Activated B cell treated with CpG ODN at 0.5 μM for 24 hours (primary cell): ENCODE data around the gene ITGA1. TPM values are rescaled to one million over a fixed set of nuclear protein-coding genes. Genes with fewer than 3 reads are reported as not detected.

Experiments
- ATAC-seq: fragments of 200-7000 bp; cut with Tn5 transposase; one replicate; pipeline ENCODE4 v1.10.0; 2021; ENCODE audit warnings: low read depth, mild to moderate bottlenecking, moderate library complexity
- CTCF ChIA-PET: fragments of 350-600 bp; sonication (Branson Sonifier 250); formaldehyde crosslinking; loops from one replicate; lab custom pipeline; 2021; ENCODE audit warnings: antibody characterized with exemption; lab: Charles Lee
- POLR2A ChIA-PET: fragments of 350-600 bp; sonication (Branson Sonifier 250); formaldehyde crosslinking; loops from one replicate; lab custom pipeline; 2021; ENCODE audit warnings: antibody characterized with exemption; lab: Charles Lee
- DNase-seq: peaks from one replicate; pipeline ENCODE4 v3.0.0; 2022
- H3K27ac Mint-ChIP-seq: one replicate; pipeline ENCODE4 v1.8.0; 2020; ENCODE audit warnings: mixed read lengths
- H3K27me3 Mint-ChIP-seq: one replicate; pipeline ENCODE4 v1.8.0; 2021; ENCODE audit warnings: mixed read lengths
- H3K36me3 Mint-ChIP-seq: one replicate; pipeline ENCODE4 v1.8.0; 2021; ENCODE audit warnings: low read depth, mixed read lengths
- H3K4me1 Mint-ChIP-seq: one replicate; pipeline ENCODE4 v1.8.0; 2021; ENCODE audit warnings: mixed read lengths
- H3K4me3 Mint-ChIP-seq: one replicate; pipeline ENCODE4 v1.8.0; 2020; ENCODE audit warnings: mild to moderate bottlenecking, mixed read lengths
- H3K9me3 Mint-ChIP-seq: one replicate; pipeline ENCODE4 v1.8.0; 2020; ENCODE audit warnings: mixed read lengths
- CTCF ChIP-seq: fragments of 200-600 bp; IDR thresholded peaks from one replicate; pipeline ENCODE4 v1.8.0; 2022; ENCODE audit warnings: antibody characterized with exemption, mild to moderate bottlenecking
- intact Hi-C: fragments of 100-400 bp; cut with micrococcal nuclease; formaldehyde crosslinking; loops from one replicate; pipeline ENCODE4 v1.15.1; 2024
- total RNA-seq: library from RNA; stranded (reverse); gene quantifications from 2 replicates; pipeline ENCODE4 v1.2.3, GENCODE V29; 2022

ITGA1 gene
- total RNA-seq, 1 donor from 2014 or later = 34.0 TPM

GRCh38 chr5:52909192-52909591 is 121.5 kb downstream of the ITGA1 start:
- peaks cover 3% of the 10 kb centered on the region for H3K27me3 Mint-ChIP-seq
- ChIA-PET CTCF (no interaction called here), POLR2A (no interaction called here)
- H3K9me3 Mint-ChIP-seq = no peaks in the 10 kb centered on the region
- no peak for DNase-seq
- no peaks in the 10 kb centered on the region for H3K4me1 Mint-ChIP-seq
- H3K36me3 Mint-ChIP-seq = no peaks in the 10 kb centered on the region
- intact Hi-C loops = no loop called here
- no peak overlapping the region for H3K4me3 Mint-ChIP-seq
- no peak for ATAC-seq
- H3K27ac Mint-ChIP-seq = no peak overlapping the region
- TF ChIP-seq CTCF = no peak

DNA sequence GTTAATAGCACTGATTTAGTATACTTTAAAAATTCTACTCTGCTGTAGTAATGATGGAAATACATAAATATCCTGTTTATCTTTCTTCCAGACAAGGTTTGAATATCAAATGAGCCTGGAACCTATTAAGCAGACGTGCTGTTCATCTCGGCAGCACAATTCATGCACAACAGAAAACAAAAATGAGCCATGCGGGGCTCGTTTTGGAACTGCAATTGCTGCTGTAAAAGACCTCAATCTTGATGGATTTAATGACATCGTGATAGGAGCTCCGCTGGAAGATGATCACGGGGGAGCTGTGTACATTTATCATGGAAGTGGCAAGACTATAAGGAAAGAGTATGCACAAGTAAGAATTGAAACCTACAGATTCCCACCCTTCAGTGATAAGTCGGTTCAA is 122.4 kb downstream of the ITGA1 start:
- Mint-ChIP-seq H3K27me3 (peaks cover 3% of the 10 kb centered on the region), H3K36me3 (no peaks in the 10 kb centered on the region), H3K4me1 (no peaks in the 10 kb centered on the region), H3K4me3 (no peak overlapping the region), H3K9me3 (no peaks in the 10 kb centered on the region), H3K27ac (no peak overlapping the region)
- ChIA-PET CTCF (no interaction called here), POLR2A (no interaction called here)
- DNase-seq (no peak), ATAC-seq (no peak)
- intact Hi-C loops = loop anchor here (10.0 kb wide), 2 partner anchors 255 to 1305 kb away; no protein-coding TSS in a partner anchor
- no peak for TF ChIP-seq CTCF

DNA sequence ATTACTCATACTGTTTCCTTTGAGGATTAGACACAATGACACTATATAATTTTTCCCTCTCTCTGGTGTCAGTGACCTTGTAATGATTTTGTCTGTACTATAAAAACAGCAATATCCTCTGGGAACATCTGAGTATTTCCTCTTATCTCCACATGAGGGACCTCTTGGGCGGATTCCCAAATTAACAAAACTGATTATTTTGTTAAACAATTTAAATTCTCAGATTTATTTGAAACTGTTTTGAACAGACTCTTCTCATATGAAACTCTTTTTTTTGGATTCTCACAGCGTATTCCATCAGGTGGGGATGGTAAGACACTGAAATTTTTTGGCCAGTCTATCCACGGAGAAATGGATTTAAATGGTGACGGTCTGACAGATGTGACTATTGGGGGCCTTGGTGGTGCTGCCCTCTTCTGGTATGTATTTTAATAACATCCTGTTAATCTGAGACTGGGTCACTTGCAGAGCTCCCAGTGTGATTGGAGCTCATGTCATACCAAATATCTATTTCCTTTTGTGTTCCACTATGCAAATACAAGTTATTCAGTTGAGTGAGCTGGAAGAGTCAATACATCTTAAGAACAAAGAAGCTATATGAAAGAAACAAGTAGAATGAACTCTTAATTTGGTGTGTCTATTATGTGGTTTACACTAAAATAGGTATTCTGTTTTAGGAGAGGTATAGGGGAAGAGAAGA is 127.6 kb downstream of the ITGA1 start:
- intact Hi-C loops = loop anchor here (1.0 to 10.0 kb wide), 5 partner anchors 128 to 1299 kb away; partner anchors contain the start of genes ITGA1 and PELO
- Mint-ChIP-seq H3K36me3 (no peaks in the 10 kb centered on the region), H3K4me3 (no peak overlapping the region), H3K27ac (no peak overlapping the region), H3K9me3 (no peaks in the 10 kb centered on the region), H3K27me3 (peaks cover 2% of the 10 kb centered on the region), H3K4me1 (peaks cover 5% of the 10 kb centered on the region)
- ChIA-PET POLR2A (interaction anchor here (1.0 kb wide), 1 partner anchor 115 kb away, joined by 4 read pairs; no protein-coding TSS in a partner anchor), CTCF (interaction anchor here (0.6 to 1.8 kb wide), 17 partner anchors 9 to 257 kb away, joined by 3 to 9 read pairs (median 4); partner anchors contain the start of genes ITGA1 and PELO)
- DNase-seq = no peak
- peak; percentile 80 for ATAC-seq
- TF ChIP-seq CTCF = no peak

GRCh38 chr5:52920929-52921328 is 133.2 kb downstream of the ITGA1 start:
- DNase-seq (no peak), ATAC-seq (no peak)
- H3K9me3 Mint-ChIP-seq = no peaks in the 10 kb centered on the region
- no peak overlapping the region for H3K27ac Mint-ChIP-seq
- CTCF ChIA-PET = no interaction called here
- POLR2A ChIA-PET = no interaction called here
- H3K36me3 Mint-ChIP-seq = no peaks in the 10 kb centered on the region
- peaks cover 11% of the 10 kb centered on the region for H3K27me3 Mint-ChIP-seq
- intact Hi-C loops = no loop called here
- H3K4me1 Mint-ChIP-seq = no peaks in the 10 kb centered on the region
- TF ChIP-seq CTCF = no peak
- H3K4me3 Mint-ChIP-seq = no peak overlapping the region

GRCh38 chr5:52922384-52922783 is 134.7 kb downstream of the ITGA1 start:
- H3K27me3 Mint-ChIP-seq = peaks cover 11% of the 10 kb centered on the region
- ATAC-seq (no peak), DNase-seq (no peak)
- ChIA-PET CTCF (no interaction called here), POLR2A (no interaction called here)
- H3K27ac Mint-ChIP-seq = no peak overlapping the region
- no peaks in the 10 kb centered on the region for H3K9me3 Mint-ChIP-seq
- no peak for TF ChIP-seq CTCF
- no peaks in the 10 kb centered on the region for H3K4me1 Mint-ChIP-seq
- intact Hi-C loops = no loop called here
- no peak overlapping the region for H3K4me3 Mint-ChIP-seq
- H3K36me3 Mint-ChIP-seq = no peaks in the 10 kb centered on the region
